GM12874 (cell line): ENCODE results near the gene ETFBKMT.

Experiments
- TF ChIP-seq, protein P1 (sequence below): IDR thresholded peaks from 2 replicates; pipeline ENCODE4 v1.5.1; 2011; ENCODE audit warnings: low read depth, mild to moderate bottlenecking, control low read depth, low read length, moderate library complexity; ENCODE audit not compliant: insufficient read depth

Gene ETFBKMT

DNA sequence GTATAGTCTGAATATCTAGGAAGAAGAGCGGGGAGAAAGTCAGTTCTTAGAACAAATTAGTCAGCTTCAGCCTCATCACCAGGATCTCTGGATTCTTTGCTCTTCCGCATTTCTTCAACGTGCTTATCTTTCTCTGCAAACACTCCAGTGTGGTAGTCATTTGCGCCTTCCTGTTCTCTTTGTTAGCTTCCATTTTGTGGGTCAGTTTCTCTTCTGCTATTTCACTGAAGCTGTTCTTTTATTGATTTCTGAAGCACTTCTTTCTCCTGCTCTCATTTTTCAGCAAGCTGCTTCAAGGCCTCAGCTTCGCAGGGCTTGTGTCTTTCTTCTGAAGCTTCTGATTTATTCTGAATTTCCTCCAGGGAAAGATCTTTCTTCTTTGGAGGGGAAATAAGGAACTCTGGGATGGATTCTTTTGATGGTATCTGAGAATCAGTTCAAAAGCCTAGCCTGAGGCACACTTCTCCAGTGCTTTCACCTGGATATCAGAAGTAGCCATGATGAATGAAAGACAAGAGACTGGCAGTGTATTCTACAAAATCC is 55.9 kb downstream of the ETFBKMT start:
- TF ChIP-seq, protein P1, sequence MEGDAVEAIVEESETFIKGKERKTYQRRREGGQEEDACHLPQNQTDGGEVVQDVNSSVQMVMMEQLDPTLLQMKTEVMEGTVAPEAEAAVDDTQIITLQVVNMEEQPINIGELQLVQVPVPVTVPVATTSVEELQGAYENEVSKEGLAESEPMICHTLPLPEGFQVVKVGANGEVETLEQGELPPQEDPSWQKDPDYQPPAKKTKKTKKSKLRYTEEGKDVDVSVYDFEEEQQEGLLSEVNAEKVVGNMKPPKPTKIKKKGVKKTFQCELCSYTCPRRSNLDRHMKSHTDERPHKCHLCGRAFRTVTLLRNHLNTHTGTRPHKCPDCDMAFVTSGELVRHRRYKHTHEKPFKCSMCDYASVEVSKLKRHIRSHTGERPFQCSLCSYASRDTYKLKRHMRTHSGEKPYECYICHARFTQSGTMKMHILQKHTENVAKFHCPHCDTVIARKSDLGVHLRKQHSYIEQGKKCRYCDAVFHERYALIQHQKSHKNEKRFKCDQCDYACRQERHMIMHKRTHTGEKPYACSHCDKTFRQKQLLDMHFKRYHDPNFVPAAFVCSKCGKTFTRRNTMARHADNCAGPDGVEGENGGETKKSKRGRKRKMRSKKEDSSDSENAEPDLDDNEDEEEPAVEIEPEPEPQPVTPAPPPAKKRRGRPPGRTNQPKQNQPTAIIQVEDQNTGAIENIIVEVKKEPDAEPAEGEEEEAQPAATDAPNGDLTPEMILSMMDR: no peak

DNA sequence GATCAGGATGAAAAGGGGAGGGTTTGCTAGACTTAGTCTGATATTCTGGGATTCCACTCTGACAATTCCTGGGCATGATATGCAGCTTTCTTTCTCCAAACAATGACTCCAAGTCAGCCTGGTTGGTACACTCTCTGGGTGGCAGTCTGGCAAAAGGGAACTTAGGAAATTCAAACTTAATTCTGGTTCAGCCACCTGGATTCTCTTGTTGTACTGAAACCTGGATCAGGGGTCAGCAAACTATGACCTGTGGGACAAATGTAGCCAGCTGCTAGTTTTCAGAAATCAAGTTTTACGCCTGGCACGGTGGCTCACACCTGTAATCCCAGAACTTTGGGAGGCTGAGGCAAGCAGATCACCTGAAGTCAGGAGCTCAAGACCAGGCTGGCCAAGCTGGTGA is 63.1 kb downstream of the ETFBKMT start:
- TF ChIP-seq, protein P1: no peak
